ENCODE measurements around the gene CLEC12A.
A peak's percentile ranks its signal among the peaks of the same experiment; 100 is the strongest.
"Not testable (repeated sequence)": the region's sequence is repeated elsewhere in the genome, so short reads cannot be mapped to it uniquely, and the experiment has no call there.

CLEC12A gene

DNA sequence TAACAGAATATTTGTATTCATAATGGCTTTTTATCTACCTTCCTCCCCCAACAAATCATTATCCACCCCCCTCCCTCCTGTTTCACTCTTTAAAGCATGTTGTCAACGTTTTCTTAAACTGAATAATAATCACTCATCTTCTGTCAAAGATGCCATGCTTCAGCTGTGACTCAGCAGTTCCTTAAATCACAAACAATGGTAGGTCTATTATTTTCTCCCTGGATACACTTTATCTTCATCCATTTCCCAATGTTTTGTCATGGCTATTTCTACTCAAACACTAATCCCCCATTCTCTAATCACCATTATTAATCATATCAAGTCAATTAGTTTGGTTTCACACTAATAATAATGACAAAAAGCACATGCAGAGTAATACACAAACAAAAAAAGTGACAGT is 45.7 kb downstream of the CLEC12A start:
- H3K4me1 ChIP-seq (ENCODE audit: control insufficient read depth, insufficient read depth, low read length), result peaks cover 12% of the 10 kb centered on the region
- no peak overlapping the region for H3K9ac ChIP-seq (ENCODE audit: low read depth, low read length)
- H3K27me3 ChIP-seq (ENCODE audit: control insufficient read depth, insufficient read depth, low read length), result peaks cover 2% of the 10 kb centered on the region

GRCh38 chr12:10018386-10018785 is 47.2 kb downstream of the CLEC12A start:
- peaks cover 12% of the 10 kb centered on the region for H3K4me1 ChIP-seq (ENCODE audit: control insufficient read depth, insufficient read depth, low read length)
- H3K4me2 ChIP-seq (ENCODE audit: low read length), result no peak overlapping the region
- no peak overlapping the region for H3K4me3 ChIP-seq (ENCODE audit: low read length)
- no peaks in the 10 kb centered on the region for H3K27me3 ChIP-seq (ENCODE audit: control insufficient read depth, insufficient read depth, low read length)
- H3K9ac ChIP-seq (ENCODE audit: low read depth, low read length), result no peak overlapping the region
- H3K9me3 ChIP-seq (replicated peaks; ENCODE audit: low read length), result no peaks in the 10 kb centered on the region
- no peaks in the 10 kb centered on the region for H3K36me3 ChIP-seq (ENCODE audit: insufficient read depth, low read length)

More for the DNA sequence above, 45.7 kb downstream of the CLEC12A start:
- no peak overlapping the region for H3K4me3 ChIP-seq (ENCODE audit: low read length)
- H3K4me2 ChIP-seq (ENCODE audit: low read length), result no peak overlapping the region
- no peaks in the 10 kb centered on the region for H3K36me3 ChIP-seq (ENCODE audit: insufficient read depth, low read length)
- no peaks in the 10 kb centered on the region for H3K9me3 ChIP-seq (replicated peaks; ENCODE audit: low read length)

GRCh38 chr12:10021342-10021741 is 50.1 kb downstream of the CLEC12A start:
- Histone ChIP-seq H3K4me2 (ENCODE audit: low read length) (no peak overlapping the region), H3K36me3 (ENCODE audit: insufficient read depth, low read length) (no peaks in the 10 kb centered on the region), H3K9ac (ENCODE audit: low read depth, low read length) (no peak overlapping the region), H3K27me3 (ENCODE audit: control insufficient read depth, insufficient read depth, low read length) (no peaks in the 10 kb centered on the region), H3K9me3 (replicated peaks; ENCODE audit: low read length) (no peaks in the 10 kb centered on the region), H3K4me3 (ENCODE audit: low read length) (no peak overlapping the region), H3K4me1 (ENCODE audit: control insufficient read depth, insufficient read depth, low read length) (peaks cover 12% of the 10 kb centered on the region)

DNA sequence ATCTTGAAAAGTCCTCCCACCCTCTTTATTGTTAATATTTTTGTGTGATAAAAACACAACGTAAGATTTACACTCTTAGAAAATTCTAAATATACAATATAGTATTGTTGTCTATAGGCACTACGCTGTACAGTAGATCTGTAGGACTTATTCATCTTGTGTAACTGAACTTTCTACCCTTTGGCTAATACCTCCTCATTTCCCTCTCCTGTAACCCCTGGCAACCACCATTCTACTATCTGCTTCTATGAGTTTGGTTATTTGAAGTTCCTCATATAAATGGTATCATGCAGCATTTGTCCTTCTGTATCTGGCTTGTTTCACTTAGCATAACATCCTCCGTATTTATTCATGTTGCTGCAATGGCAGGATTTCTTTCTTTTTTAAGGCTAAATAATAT is 54.0 kb downstream of the CLEC12A start:
- no peaks in the 10 kb centered on the region for H3K27me3 ChIP-seq (ENCODE audit: control insufficient read depth, insufficient read depth, low read length)
- H3K36me3 ChIP-seq (ENCODE audit: insufficient read depth, low read length), result no peaks in the 10 kb centered on the region
- peaks cover 14% of the 10 kb centered on the region for H3K4me1 ChIP-seq (ENCODE audit: control insufficient read depth, insufficient read depth, low read length)
- no peaks in the 10 kb centered on the region for H3K9me3 ChIP-seq (replicated peaks; ENCODE audit: low read length)
- no peak overlapping the region for H3K4me2 ChIP-seq (ENCODE audit: low read length)
- no peak overlapping the region for H3K9ac ChIP-seq (ENCODE audit: low read depth, low read length)
- H3K4me3 ChIP-seq (ENCODE audit: low read length), result no peak overlapping the region

DNA sequence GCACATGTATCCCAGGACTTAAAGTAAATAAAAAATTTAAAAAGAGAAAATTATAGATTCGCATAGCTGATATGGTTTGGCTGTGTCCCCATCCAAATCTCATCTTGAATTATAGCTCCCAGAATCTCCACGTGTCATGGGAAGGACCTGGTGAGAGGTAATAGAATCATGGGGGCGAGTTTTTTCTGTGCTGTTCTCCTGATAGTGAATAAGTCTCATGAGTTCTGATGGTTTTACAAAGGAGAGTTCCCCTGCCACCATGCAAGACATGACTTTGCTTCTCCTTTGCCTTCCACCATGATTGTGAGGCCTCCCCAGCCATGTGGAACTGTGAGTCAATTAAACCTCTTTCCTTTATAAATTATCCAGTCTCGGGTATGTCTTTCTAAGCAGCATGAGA is 55.5 kb downstream of the CLEC12A start:
- not testable (repeated sequence) for H3K9ac ChIP-seq (ENCODE audit: low read depth, low read length); H3K36me3 ChIP-seq (ENCODE audit: insufficient read depth, low read length); H3K4me2 ChIP-seq (ENCODE audit: low read length); H3K27me3 ChIP-seq (ENCODE audit: control insufficient read depth, insufficient read depth, low read length); H3K4me3 ChIP-seq (ENCODE audit: low read length); H3K9me3 ChIP-seq (replicated peaks; ENCODE audit: low read length)
- peaks cover 23% of the 10 kb centered on the region for H3K4me1 ChIP-seq (ENCODE audit: control insufficient read depth, insufficient read depth, low read length)

DNA sequence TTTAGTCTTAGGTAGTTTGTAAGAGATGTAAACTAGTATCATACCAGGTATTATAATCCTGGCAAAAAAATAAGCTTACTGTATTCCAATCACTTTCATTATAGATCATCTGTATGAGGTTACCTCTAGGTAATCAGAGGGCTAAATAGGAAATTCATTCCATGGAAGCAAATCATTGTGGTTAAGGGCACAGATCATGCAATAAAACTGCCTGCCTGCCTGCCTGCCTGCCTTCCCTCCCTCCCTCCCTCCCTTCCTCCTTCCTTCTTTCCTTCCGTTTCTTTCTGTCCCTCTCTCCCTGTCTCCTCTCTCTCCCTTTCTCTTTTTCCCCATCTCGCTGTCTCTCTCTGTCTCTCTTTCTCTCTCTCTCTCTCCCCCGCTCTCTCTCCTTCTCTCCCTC is 56.1 kb downstream of the CLEC12A start:
- Histone ChIP-seq H3K9me3 (replicated peaks; ENCODE audit: low read length) (no peaks in the 10 kb centered on the region), H3K4me2 (ENCODE audit: low read length) (peak overlapping the region; percentile 30), H3K9ac (ENCODE audit: low read depth, low read length) (no peak overlapping the region), H3K4me1 (ENCODE audit: control insufficient read depth, insufficient read depth, low read length) (peaks cover 26% of the 10 kb centered on the region), H3K27me3 (ENCODE audit: control insufficient read depth, insufficient read depth, low read length) (no peaks in the 10 kb centered on the region), H3K36me3 (ENCODE audit: insufficient read depth, low read length) (no peaks in the 10 kb centered on the region), H3K4me3 (ENCODE audit: low read length) (no peak overlapping the region)

- Histone ChIP-seq H3K4me3 (ENCODE audit: low read length) (no peak overlapping the region), H3K4me2 (ENCODE audit: low read length) (peak overlapping the region; percentile 30), H3K36me3 (ENCODE audit: insufficient read depth, low read length) (no peaks in the 10 kb centered on the region), H3K4me1 (ENCODE audit: control insufficient read depth, insufficient read depth, low read length) (peaks cover 26% of the 10 kb centered on the region), H3K27me3 (ENCODE audit: control insufficient read depth, insufficient read depth, low read length) (no peaks in the 10 kb centered on the region), H3K9ac (ENCODE audit: low read depth, low read length) (no peak overlapping the region), H3K9me3 (replicated peaks; ENCODE audit: low read length) (no peaks in the 10 kb centered on the region)
Measured at GRCh38 chr12:10027721-10028120, 56.5 kb downstream of the CLEC12A start.

- Histone ChIP-seq H3K4me1 (ENCODE audit: control insufficient read depth, insufficient read depth, low read length) (peaks cover 26% of the 10 kb centered on the region), H3K9me3 (replicated peaks; ENCODE audit: low read length) (no peaks in the 10 kb centered on the region), H3K4me2 (ENCODE audit: low read length) (no peak within 1 kb of the TSS), H3K36me3 (ENCODE audit: insufficient read depth, low read length) (no peaks in the 10 kb centered on the region), H3K27me3 (ENCODE audit: control insufficient read depth, insufficient read depth, low read length) (no peaks in the 10 kb centered on the region), H3K9ac (ENCODE audit: low read depth, low read length) (no peak within 1 kb of the TSS), H3K4me3 (ENCODE audit: low read length) (no peak within 1 kb of the TSS)
Measured at GRCh38 chr12:10030446-10030845, 59.2 kb downstream of the CLEC12A start, which contains the start of gene CLEC9A. Gene CLEC9A, plus strand, starts transcription at chr12:10030682. Its CDS starts 22,006 bp downstream, at chr12:10052688.

DNA sequence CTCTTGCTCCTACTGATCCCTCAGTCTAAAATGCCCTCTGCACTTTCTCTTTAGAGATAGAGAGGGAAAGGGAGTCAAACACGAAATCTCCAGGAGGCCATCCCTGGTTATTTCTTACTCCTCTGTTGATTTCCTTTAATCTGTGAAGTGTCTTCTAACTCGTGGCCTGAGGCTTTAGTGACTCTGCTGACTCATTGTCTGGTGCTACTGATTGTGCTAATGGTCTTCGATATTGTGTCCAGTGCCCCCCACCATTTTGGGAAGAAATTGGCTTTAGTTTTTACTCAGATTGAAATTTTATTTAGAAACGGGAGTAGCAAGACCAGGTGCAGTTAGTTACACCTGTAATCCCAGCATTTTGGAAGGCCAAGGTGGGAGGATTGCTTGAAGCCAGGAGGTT is 60.1 kb downstream of the CLEC12A start:
- Histone ChIP-seq H3K36me3 (ENCODE audit: insufficient read depth, low read length) (no peaks in the 10 kb centered on the region), H3K9ac (ENCODE audit: low read depth, low read length) (no peak overlapping the region), H3K4me3 (ENCODE audit: low read length) (no peak overlapping the region), H3K27me3 (ENCODE audit: control insufficient read depth, insufficient read depth, low read length) (no peaks in the 10 kb centered on the region), H3K4me1 (ENCODE audit: control insufficient read depth, insufficient read depth, low read length) (peaks cover 26% of the 10 kb centered on the region), H3K9me3 (replicated peaks; ENCODE audit: low read length) (no peaks in the 10 kb centered on the region), H3K4me2 (ENCODE audit: low read length) (no peak overlapping the region)

GRCh38 chr12:10031771-10032175 is 60.6 kb downstream of the CLEC12A start:
- Histone ChIP-seq H3K27me3 (ENCODE audit: control insufficient read depth, insufficient read depth, low read length) (no peaks in the 10 kb centered on the region), H3K9ac (ENCODE audit: low read depth, low read length) (no peak overlapping the region), H3K4me2 (ENCODE audit: low read length) (no peak overlapping the region), H3K36me3 (ENCODE audit: insufficient read depth, low read length) (no peaks in the 10 kb centered on the region), H3K4me3 (ENCODE audit: low read length) (no peak overlapping the region), H3K4me1 (ENCODE audit: control insufficient read depth, insufficient read depth, low read length) (peaks cover 26% of the 10 kb centered on the region), H3K9me3 (replicated peaks; ENCODE audit: low read length) (no peaks in the 10 kb centered on the region)

DNA sequence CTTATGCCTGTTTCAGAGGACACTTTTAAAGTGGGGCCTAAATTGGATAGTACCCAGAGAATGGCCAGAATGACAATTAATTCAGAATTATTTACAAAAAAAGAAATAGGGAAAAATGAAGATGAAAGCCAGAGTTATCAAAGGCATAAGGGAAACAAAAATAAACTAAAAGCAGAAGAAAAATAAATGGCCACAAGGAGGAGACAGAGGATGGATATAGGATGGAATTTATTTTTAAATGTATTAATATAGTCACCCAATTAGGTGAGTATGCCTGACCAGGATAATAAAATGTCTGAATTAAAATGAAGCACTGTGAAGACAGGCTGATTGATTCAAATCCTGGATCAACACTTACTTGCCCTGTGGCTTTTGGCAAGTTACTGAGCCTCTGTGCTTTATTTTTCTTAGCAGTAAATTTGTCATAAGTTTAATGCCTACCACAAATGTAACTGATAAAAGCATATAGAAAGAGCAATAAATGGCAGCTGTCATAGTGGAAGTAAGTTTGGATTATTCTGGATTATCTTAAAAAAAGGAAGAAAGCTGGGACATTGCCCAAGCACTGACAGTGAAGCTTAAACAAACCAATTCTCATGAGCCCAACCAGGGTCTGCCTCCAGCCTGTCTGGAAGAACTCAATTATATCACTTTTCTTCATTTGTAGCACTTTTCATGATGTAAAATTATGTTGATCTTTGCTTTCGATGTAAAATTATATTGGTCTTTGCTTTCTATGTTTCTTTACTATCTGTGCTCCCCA is 62.8 kb downstream of the CLEC12A start:
- Histone ChIP-seq H3K9me3 (replicated peaks; ENCODE audit: low read length) (no peaks in the 10 kb centered on the region), H3K27me3 (ENCODE audit: control insufficient read depth, insufficient read depth, low read length) (no peaks in the 10 kb centered on the region), H3K36me3 (ENCODE audit: insufficient read depth, low read length) (no peaks in the 10 kb centered on the region), H3K4me3 (ENCODE audit: low read length) (no peak overlapping the region), H3K4me2 (ENCODE audit: low read length) (no peak overlapping the region), H3K9ac (ENCODE audit: low read depth, low read length) (no peak overlapping the region), H3K4me1 (ENCODE audit: control insufficient read depth, insufficient read depth, low read length) (peaks cover 12% of the 10 kb centered on the region)

All from skeletal muscle satellite cell (primary cell).